ENCODE measurements around the gene KIF18B.

- TF ChIP-seq EP300 (IDR thresholded peaks at IDR 0.05; ENCODE audit: low read depth) = no peak
- no peak for TF ChIP-seq CTCF (IDR thresholded peaks at IDR 0.05)
- no peak for TF ChIP-seq POLR2AphosphoS5 (IDR thresholded peaks at IDR 0.05)
These were observed 58.6 kb downstream of the KIF18B start for GRCh38 chr17:44889003-44889402.
